H1 (cell line): ENCODE measurements around the gene PRSS21. TPM values are rescaled to one million over a fixed set of nuclear protein-coding genes. Genes with fewer than 3 reads are reported as not detected.

Experiments used
- EZH2 ChIP-seq: fragments of 200-600 bp; sonication (generic); IDR thresholded peaks from 2 replicates; pipeline ENCODE4 v1.7.1; 2012; ENCODE audit warnings: low read depth, mild to moderate bottlenecking, moderate library complexity, low read length, inconsistent platforms; ENCODE audit not compliant: severe bottlenecking
- polyA plus RNA-seq, 7 experiments: library from polyadenylated mRNA; depleted of rRNA in 3 of 7; stranded (reverse) in 5 of 7; unstranded in 2 of 7; fragments of >200 nt in 5 of 7; fragments of 200-250 nt in 2 of 7; gene quantifications; 1 replicate in 5 of 7; 2 replicates in 1 of 7; 4 replicates in 1 of 7; pipeline versions ENCODE4 v1.2.1 to v1.2.3, GENCODE V29; 2011 to 2013; ENCODE audit warnings: missing spikeins in 2 of 7, mixed read lengths in 2 of 7
- total RNA-seq: library from RNA; stranded (reverse); fragmentation: NEBNext Ultra II Directional; extraction: Animal tissue kit (Norgen Biotek cat#: 25700); gene quantifications from 2 replicates; pipeline ENCODE4 v1.2.1, GENCODE V29; 2021

Gene PRSS21
- total and polyA plus RNA-seq, 2 of the 8 experiments (the other 6 are each of a cell fraction or from before 2014, with no cell fraction given): 0.76 to 1.0 TPM

- no peak for TF ChIP-seq EZH2
- TF ChIP-seq, all 59 proteins: peak for 0
Observed at GRCh38 chr16:2775131-2775716, 41.8 kb upstream of the PRSS21 start (continued).
